ENCODE results near the gene SBF2. TPM values are rescaled to one million over a fixed set of nuclear protein-coding genes. Genes with fewer than 3 reads are reported as not detected.
"Not testable (repeated sequence)": the region's sequence is repeated elsewhere in the genome, so short reads cannot be mapped to it uniquely, and the experiment has no call there.

Gene SBF2
- total RNA-seq, 2 donors from 2014 or later, result 22.8 to 23.9 TPM

DNA sequence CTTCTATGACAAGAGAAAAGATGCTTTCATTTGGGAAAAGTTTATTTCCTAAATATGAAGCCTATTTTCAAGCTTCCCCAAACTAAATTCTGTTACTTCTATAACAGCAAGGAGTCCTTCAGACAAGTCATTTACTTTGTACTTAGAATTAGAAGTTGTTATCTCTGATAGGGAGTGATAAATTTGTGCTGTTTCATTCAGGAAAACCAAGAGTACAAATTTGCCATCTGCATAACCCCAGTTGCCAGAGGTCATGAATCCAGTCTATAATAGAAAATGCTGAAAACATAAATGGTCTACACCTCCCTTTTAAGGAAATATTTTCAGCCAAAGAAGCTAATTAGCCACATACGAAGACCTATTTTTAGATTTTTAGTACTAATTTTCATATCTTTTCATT is 61.3 kb downstream of the SBF2 start:
- TF ChIP-seq, protein P1, sequence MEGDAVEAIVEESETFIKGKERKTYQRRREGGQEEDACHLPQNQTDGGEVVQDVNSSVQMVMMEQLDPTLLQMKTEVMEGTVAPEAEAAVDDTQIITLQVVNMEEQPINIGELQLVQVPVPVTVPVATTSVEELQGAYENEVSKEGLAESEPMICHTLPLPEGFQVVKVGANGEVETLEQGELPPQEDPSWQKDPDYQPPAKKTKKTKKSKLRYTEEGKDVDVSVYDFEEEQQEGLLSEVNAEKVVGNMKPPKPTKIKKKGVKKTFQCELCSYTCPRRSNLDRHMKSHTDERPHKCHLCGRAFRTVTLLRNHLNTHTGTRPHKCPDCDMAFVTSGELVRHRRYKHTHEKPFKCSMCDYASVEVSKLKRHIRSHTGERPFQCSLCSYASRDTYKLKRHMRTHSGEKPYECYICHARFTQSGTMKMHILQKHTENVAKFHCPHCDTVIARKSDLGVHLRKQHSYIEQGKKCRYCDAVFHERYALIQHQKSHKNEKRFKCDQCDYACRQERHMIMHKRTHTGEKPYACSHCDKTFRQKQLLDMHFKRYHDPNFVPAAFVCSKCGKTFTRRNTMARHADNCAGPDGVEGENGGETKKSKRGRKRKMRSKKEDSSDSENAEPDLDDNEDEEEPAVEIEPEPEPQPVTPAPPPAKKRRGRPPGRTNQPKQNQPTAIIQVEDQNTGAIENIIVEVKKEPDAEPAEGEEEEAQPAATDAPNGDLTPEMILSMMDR (IDR thresholded peaks at IDR 0.05), result no peak
- Histone ChIP-seq H3K36me3 (no peaks in the 10 kb centered on the region), H3K27ac (no peak overlapping the region), H3K4me3 (no peak overlapping the region), H3K9me3 (peaks cover 0 to 6% of the 10 kb centered on the region in 2 donors), H3K27me3 (no peaks in the 10 kb centered on the region), H3K4me1 (no peaks in the 10 kb centered on the region)
- no peak for DNase-seq (ENCODE audit: low spot score)

DNA sequence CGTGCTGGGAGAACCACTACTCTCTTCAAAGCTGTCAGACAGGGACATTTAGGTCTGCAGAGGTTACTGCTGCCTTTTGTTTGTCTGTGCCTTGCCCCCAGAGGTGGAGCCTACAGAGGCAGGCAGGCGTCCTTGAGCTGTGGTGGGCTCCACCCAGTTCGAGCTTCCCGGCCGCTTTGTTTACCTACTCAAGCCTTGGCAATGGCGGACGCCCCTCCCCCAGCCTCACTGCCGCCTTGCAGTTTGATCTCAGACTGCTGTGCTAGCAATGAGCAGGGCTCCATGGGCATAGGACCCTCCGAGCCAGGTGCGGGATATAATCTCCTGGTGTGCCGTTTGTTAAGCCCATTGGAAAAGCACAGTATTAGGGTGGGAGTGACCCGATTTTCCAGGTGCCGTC is 62.2 kb downstream of the SBF2 start:
- DNase-seq (ENCODE audit: low spot score); H3K36me3 ChIP-seq; H3K27ac ChIP-seq; H3K4me3 ChIP-seq; H3K27me3 ChIP-seq; H3K9me3 ChIP-seq; H3K4me1 ChIP-seq: not testable (repeated sequence)

DNA sequence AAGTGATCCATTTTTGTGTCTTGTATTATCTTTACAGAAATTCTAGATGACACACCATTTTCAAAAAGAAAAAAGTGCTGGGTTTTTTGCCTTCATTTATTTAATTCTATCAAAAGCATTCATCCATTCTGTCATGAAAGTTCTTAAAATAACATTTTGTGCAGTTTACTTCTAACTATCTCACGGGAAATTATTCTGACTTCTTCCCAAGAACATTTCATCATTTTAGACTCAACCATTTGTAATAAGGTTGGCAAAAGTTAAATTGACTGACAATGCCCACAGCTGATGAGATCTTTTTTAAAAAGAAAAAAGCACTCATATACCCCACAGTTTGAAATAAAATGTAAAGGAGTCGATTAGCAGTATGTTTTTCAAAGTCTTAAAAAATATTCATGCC is 68.5 kb downstream of the SBF2 start:
- TF ChIP-seq, protein P1 (IDR thresholded peaks at IDR 0.05), result no peak
- no peak for DNase-seq (ENCODE audit: low spot score)
- H3K4me3 ChIP-seq, result no peak overlapping the region
- no peaks in the 10 kb centered on the region for H3K27me3 ChIP-seq
- H3K27ac ChIP-seq, result no peak overlapping the region
- no peaks in the 10 kb centered on the region for H3K4me1 ChIP-seq
- H3K9me3 ChIP-seq, result no peaks in the 10 kb centered on the region
- H3K36me3 ChIP-seq, result no peaks in the 10 kb centered on the region

DNA sequence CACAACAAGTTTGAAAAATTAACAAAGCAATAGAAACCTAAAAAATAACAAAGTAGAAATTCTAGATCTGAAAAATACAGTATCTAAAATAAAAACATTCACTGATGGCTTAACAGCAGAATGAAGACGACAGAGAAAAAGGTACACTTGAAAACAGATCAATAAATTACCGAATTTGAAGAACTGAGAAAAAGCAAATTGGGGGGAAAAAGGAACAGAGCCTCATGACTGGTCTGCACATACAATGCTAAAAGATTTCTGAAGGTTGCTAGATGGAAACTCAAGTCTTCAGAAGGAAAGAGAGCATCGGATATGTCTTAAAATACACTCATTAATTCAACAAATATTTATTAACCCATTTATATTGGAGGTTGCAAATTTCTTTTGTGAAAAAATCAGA is 71.6 kb downstream of the SBF2 start:
- no peak for DNase-seq (ENCODE audit: low spot score)
- TF ChIP-seq, protein P1 (IDR thresholded peaks at IDR 0.05), result no peak
- no peak overlapping the region for H3K27ac ChIP-seq
- H3K27me3 ChIP-seq, result no peaks in the 10 kb centered on the region
- H3K36me3 ChIP-seq, result no peaks in the 10 kb centered on the region
- no peaks in the 10 kb centered on the region for H3K4me1 ChIP-seq
- no peaks in the 10 kb centered on the region for H3K9me3 ChIP-seq
- no peak overlapping the region for H3K4me3 ChIP-seq

DNA sequence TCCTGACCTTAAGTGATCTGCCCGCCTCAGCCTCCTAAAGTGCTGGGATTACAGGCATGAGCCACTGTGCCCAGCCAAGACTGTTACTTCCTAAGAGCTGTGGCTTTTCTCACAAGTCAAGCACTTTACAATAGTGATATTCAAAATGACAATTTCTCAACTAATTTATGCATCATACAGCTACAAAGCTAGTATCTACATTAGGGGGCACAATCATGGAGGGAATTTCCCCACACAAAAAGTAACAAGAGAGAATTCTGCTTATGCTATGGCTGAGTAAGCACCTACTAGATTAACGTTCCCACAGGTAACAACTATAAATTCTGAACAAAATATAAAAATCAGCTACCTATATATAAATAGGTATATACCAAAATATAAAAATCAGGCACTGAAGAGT is 72.7 kb downstream of the SBF2 start:
- no peak for DNase-seq (ENCODE audit: low spot score)
- TF ChIP-seq, protein P1 (IDR thresholded peaks at IDR 0.05), result no peak
- Histone ChIP-seq H3K27me3 (no peaks in the 10 kb centered on the region), H3K27ac (no peak overlapping the region), H3K4me3 (no peak overlapping the region), H3K9me3 (no peaks in the 10 kb centered on the region), H3K4me1 (no peaks in the 10 kb centered on the region), H3K36me3 (no peaks in the 10 kb centered on the region)

DNA sequence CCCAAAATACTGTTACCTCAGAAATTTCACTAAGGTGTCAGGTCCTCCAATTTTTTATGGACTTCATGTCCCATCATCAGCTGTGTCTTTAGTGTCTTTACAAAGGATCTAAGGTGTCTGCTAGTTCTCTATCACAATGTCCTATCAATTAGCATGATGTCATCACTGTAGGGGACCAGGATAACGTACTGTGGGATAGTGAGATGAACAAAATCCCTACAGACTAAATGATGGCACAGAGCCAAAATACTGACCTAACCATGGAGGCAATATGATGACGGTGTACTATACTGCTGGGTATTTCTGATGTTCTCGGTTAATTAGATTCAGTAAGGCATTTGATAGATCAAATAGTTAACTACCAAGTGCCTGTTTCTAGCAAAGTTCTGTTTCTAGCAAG is 82.5 kb downstream of the SBF2 start:
- Histone ChIP-seq H3K27ac (no peak overlapping the region), H3K36me3 (no peaks in the 10 kb centered on the region), H3K4me3 (no peak overlapping the region), H3K27me3 (no peaks in the 10 kb centered on the region), H3K9me3 (no peaks in the 10 kb centered on the region), H3K4me1 (no peaks in the 10 kb centered on the region)
- TF ChIP-seq, protein P1 (IDR thresholded peaks at IDR 0.05), result no peak
- DNase-seq (ENCODE audit: low spot score), result no peak
